HepG2 (cell line): ENCODE measurements around the gene CSTPP1. TPM values are rescaled to one million over a fixed set of nuclear protein-coding genes. Genes with fewer than 3 reads are reported as not detected.

Source experiments
- ARHGAP35 ChIP-seq: sonication (generic); formaldehyde crosslinking; IDR thresholded peaks from 2 replicates; pipeline ENCODE4 v1.9.0; 2022; ENCODE audit warnings: mild to moderate bottlenecking, inconsistent platforms, moderate library complexity, missing genetic modification reagents, borderline replicate concordance
- ELF4 ChIP-seq: sonication (generic); formaldehyde crosslinking; IDR thresholded peaks from 2 replicates; pipeline ENCODE4 v1.5.0; 2020; ENCODE audit warnings: missing genetic modification reagents, mild to moderate bottlenecking, moderate library complexity, borderline replicate concordance
- FLYWCH1 ChIP-seq: sonication (generic); formaldehyde crosslinking; IDR thresholded peaks from 2 replicates; pipeline ENCODE4 v1.8.1; 2023; ENCODE audit warnings: mild to moderate bottlenecking, missing genetic modification reagents
- HINFP ChIP-seq: sonication (generic); formaldehyde crosslinking; IDR thresholded peaks from 2 replicates; pipeline ENCODE4 v1.4.0; 2020; ENCODE audit warnings: low read depth, mild to moderate bottlenecking, missing genetic modification reagents
- HIVEP1 ChIP-seq: sonication (generic); formaldehyde crosslinking; IDR thresholded peaks from 2 replicates; pipeline ENCODE4 v1.4.0; 2020; ENCODE audit warnings: mild to moderate bottlenecking, missing genetic modification reagents
- MXD4 ChIP-seq: IDR thresholded peaks from 2 replicates; pipeline ENCODE4 v1.6.1; 2016; ENCODE audit warnings: mild to moderate bottlenecking, missing biosample characterization, missing genetic modification reagents
- MYNN ChIP-seq: sonication (generic); formaldehyde crosslinking; IDR thresholded peaks from 2 replicates; pipeline ENCODE4 v1.4.0; 2020; ENCODE audit warnings: mild to moderate bottlenecking, low read depth, missing genetic modification reagents
- NBN ChIP-seq: fragments of 450-650 bp; conservative IDR thresholded peaks from 2 replicates; pipeline ENCODE4 v1.6.1; 2017
- PAWR ChIP-seq: sonication (generic); formaldehyde crosslinking; IDR thresholded peaks from 2 replicates; pipeline ENCODE4 v1.4.0; 2020; ENCODE audit warnings: missing genetic modification reagents, mild to moderate bottlenecking, borderline replicate concordance
- POLR2AphosphoS5 ChIP-seq: IDR thresholded peaks from 2 replicates; pipeline ENCODE4 v1.6.1; 2012; ENCODE audit warnings: low read depth, low read length
- PRDM15 ChIP-seq: sonication (generic); formaldehyde crosslinking; IDR thresholded peaks from 2 replicates; pipeline ENCODE4 v1.4.0; 2020; ENCODE audit warnings: missing genetic modification reagents
- RBM22 ChIP-seq: fragments of 200-400 bp; formaldehyde crosslinking; optimal IDR thresholded peaks from 2 replicates; pipeline ENCODE3; 2017; ENCODE audit warnings: mild to moderate bottlenecking, low read length, moderate library complexity
- TCF7 ChIP-seq: sonication (generic); IDR thresholded peaks from 2 replicates; pipeline ENCODE4 v1.6.1; 2016; ENCODE audit warnings: antibody characterized with exemption, low read depth
- ZBTB25 ChIP-seq: IDR thresholded peaks from 2 replicates; pipeline ENCODE4 v1.6.1; 2018; ENCODE audit warnings: missing genetic modification reagents
- ZGPAT ChIP-seq: IDR thresholded peaks from 2 replicates; pipeline ENCODE4 v1.6.1; 2016; ENCODE audit warnings: mild to moderate bottlenecking
- ZNF282 ChIP-seq: fragments of 450-650 bp; IDR thresholded peaks from 2 replicates; pipeline ENCODE4 v1.6.1; 2018; ENCODE audit not compliant: partially characterized antibody
- ZNF510 ChIP-seq: sonication (generic); formaldehyde crosslinking; IDR thresholded peaks from 2 replicates; pipeline ENCODE4 v1.4.0; 2020; ENCODE audit warnings: low read depth, mild to moderate bottlenecking, missing genetic modification reagents
- ZXDC ChIP-seq: sonication (generic); formaldehyde crosslinking; IDR thresholded peaks from 2 replicates; pipeline ENCODE4 v1.5.0; 2020; ENCODE audit warnings: mild to moderate bottlenecking, missing genetic modification reagents
- polyA plus RNA-seq, 8 experiments: library from polyadenylated mRNA; depleted of rRNA in 3 of 8; stranded (reverse) in 7 of 8; unstranded in 1 of 8; fragments of >200 nt; fragmentation: Illumina TruSeq in 4 of 8; extraction: Trizol in 4 of 8; gene quantifications; 2 replicates each; pipeline versions ENCODE4 v1.2.1 to v1.2.3, GENCODE V29; 2011 to 2016; ENCODE audit warnings: low read depth in 4 of 8, missing spikeins in 1 of 8, mixed read lengths in 1 of 8; ENCODE audit not compliant: insufficient read depth in 1 of 8
- total RNA-seq, 5 experiments: library from RNA; depleted of rRNA; stranded (reverse); fragments of >200 nt; fragmentation: Illumina TruSeq; extraction: Trizol; gene quantifications; 2 replicates each; pipeline ENCODE4 v1.2.3, GENCODE V29; 2016; ENCODE audit warnings: low read depth in 1 of 5
- TF ChIP-seq, protein P1 (sequence below): sonication (generic); formaldehyde crosslinking; IDR thresholded peaks from 2 replicates; pipeline ENCODE4 v1.8.1; 2023; ENCODE audit warnings: mild to moderate bottlenecking, missing genetic modification reagents, borderline replicate concordance

The CSTPP1 gene
- total and polyA plus RNA-seq, 2 of the 13 experiments (the other 11 are each of a cell fraction or from before 2014, with no cell fraction given), result 12.3 to 14.6 TPM

DNA sequence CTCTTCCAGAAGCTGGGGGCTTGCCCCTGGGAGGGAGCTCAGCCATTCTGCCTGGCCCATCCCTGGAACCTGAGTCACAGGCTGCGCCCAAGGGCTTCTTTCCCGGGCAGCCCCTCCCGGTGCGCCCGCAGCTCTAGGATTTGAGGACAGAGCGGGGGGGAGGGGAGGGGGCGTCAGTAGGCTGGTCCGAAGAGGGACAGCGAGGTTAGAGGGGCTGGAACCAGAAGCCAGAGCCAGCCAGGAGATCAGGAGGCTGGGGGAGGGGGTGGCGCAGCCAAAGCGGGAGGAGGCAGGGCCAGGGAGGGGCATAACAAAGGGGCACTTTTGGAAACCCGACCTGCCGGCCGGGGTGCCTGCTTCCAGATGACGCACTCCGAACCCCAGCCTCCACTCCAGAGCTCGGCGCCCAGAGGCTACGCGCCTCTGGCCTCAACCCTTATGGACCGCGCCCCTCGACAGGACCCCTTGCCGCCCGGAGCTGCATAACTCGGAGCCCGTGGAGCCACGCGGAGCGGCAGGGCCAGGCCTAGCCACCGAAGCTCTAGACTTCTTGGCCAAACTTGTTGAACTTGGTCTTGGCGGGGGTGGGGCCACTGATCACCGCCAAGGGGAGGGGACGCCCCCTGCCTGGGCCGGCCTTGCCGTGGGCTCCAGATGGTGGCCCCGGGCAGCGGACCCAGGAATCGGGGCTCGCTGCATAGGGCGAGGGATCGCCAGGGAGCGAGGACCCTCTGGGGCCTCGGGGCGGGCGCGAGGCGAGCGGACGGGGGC lies 248.9 kb downstream of the CSTPP1 start (continued):
- TF ChIP-seq ZXDC (CRISPR knock-in tag), result no peak
- no peak for TF ChIP-seq ZBTB25 (CRISPR knock-in tag)
- TF ChIP-seq MXD4 (CRISPR knock-in tag), result no peak
- no peak for TF ChIP-seq HINFP (CRISPR knock-in tag)
- no peak for TF ChIP-seq NBN
- TF ChIP-seq, protein P1, sequence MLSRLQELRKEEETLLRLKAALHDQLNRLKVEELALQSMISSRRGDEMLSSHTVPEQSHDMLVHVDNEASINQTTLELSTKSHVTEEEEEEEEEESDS (CRISPR knock-in tag), result no peak
- no peak for TF ChIP-seq ARHGAP35 (CRISPR knock-in tag)
- TF ChIP-seq FLYWCH1 (CRISPR knock-in tag), result no peak
- no peak for TF ChIP-seq ELF4 (CRISPR knock-in tag)
- no peak for TF ChIP-seq MYNN (CRISPR knock-in tag)
- no peak for TF ChIP-seq TCF7
- TF ChIP-seq PAWR (CRISPR knock-in tag), result no peak
- TF ChIP-seq ZNF282, result no peak
- TF ChIP-seq ZNF510 (CRISPR knock-in tag), result 0 out of 2 replicates have a peak, but pooled peaks have one; percentile 25
- TF ChIP-seq HIVEP1 (CRISPR knock-in tag), result no peak
- TF ChIP-seq RBM22, result no peak
- peak; percentile 67 for TF ChIP-seq POLR2AphosphoS5
- no peak for TF ChIP-seq PRDM15 (CRISPR knock-in tag)
- TF ChIP-seq ZGPAT (CRISPR knock-in tag), result 0 out of 2 replicates have a peak, but pooled peaks have one; percentile 0
